ENCODE data around the gene USP17L20.
"Not testable (repeated sequence)": the region's sequence is repeated elsewhere in the genome, so short reads cannot be mapped to it uniquely, and the experiment has no call there.

USP17L20 gene, protein sequence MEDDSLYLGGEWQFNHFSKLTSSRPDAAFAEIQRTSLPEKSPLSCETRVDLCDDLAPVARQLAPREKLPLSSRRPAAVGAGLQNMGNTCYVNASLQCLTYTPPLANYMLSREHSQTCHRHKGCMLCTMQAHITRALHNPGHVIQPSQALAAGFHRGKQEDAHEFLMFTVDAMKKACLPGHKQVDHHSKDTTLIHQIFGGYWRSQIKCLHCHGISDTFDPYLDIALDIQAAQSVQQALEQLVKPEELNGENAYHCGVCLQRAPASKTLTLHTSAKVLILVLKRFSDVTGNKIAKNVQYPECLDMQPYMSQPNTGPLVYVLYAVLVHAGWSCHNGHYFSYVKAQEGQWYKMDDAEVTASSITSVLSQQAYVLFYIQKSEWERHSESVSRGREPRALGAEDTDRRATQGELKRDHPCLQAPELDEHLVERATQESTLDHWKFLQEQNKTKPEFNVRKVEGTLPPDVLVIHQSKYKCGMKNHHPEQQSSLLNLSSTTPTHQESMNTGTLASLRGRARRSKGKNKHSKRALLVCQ

DNA sequence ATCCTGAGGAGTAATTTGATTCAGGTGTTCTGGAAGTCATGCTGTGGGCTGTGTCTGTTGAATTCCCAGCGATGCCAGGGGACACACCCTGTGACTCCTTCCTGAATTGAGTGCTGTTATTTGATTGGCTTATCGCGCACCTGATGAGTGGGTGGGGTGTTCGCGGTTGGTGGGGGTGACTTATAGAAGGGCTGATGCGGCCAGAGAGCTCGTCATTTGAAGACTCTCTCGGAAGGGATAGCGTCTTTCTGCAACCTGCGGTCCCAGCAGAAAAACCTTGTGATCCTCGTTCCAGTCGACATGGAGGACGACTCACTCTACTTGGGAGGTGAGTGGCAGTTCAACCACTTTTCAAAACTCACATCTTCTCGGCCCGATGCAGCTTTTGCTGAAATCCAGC lies at the start of gene USP17L20:
TSS of gene USP17L20 (plus strand) at position 301 of the 400 bp plus-strand sequence. CDS start at position 301, 0 bp downstream.
- DNase-seq = not testable (repeated sequence)

DNA sequence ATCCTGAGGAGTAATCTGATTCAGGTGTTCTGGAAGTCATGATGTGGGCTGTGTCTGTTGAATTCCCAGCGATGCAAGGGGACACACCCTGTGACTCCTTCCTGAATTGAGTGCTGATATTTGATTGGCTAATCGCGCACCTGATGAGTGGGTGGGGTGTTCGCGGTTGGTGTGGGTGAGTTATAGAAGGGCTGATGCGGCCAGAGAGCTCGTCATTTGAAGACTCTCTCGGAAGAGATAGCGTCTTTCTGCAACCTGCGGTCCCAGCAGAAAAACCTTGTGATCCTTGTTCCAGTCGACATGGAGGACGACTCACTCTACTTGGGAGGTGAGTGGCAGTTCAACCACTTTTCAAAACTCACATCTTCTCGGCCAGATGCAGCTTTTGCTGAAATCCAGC lies 47.6 kb upstream of the USP17L20 start, which contains the start of gene USP17L10:
TSS of gene USP17L10 (plus strand) at position 301 of the 400 bp plus-strand sequence. CDS start at position 301, 0 bp downstream.
- DNase-seq = not testable (repeated sequence)

DNA sequence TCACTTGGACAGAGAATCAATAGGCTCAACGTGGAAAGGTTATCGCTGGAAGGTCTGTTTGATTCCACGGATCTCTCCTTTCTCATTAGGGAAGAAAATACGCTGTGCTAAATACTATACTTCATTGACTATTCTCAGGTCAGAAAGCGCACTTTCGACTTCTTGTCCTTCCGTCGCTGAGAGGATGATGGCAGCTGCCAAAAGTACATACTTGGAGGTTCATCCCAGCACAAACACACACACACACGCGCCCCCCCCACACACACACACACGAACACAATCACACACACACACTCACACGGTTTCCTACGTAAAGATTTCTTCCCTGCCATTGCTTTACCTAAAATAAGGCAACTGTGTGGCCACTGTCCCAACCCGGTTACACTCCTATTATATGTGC lies 43.2 kb upstream of the USP17L20 start:
- not testable (repeated sequence) for DNase-seq

DNA sequence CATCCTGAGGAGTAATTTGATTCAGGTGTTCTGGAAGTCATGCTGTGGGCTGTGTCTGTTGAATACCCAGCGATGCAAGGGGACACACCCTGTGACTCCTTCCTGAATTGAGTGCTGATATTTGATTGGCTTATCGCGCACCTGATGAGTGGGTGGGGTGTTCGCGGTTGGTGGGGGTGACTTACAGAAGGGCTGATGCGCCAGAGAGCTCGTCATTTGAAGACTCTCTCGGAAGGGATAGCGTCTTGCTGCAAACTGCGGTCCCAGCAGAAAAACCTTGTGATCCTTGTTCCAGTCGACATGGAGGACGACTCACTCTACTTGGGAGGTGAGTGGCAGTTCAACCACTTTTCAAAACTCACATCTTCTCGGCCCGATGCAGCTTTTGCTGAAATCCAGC lies 42.8 kb upstream of the USP17L20 start, which contains the start of gene USP17L11:
TSS of gene USP17L11 (plus strand) at position 301 of the 400 bp plus-strand sequence. CDS start at position 301, 0 bp downstream.
- not testable (repeated sequence) for DNase-seq

DNA sequence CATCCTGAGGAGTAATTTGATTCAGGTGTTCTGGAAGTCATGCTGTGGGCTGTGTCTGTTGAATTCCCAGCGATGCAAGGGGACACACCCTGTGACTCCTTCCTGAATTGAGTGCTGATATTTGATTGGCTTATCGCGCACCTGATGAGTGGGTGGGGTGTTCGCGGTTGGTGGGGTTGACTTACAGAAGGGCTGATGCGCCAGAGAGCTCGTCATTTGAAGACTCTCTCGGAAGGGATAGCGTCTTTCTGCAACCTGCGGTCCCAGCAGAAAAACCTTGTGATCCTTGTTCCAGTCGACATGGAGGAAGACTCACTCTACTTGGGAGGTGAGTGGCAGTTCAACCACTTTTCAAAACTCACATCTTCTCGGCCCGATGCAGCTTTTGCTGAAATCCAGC lies 38.1 kb upstream of the USP17L20 start, which contains the start of gene USP17L12:
TSS of gene USP17L12 (plus strand) at position 301 of the 400 bp plus-strand sequence. CDS start at position 301, 0 bp downstream.
- not testable (repeated sequence) for DNase-seq

DNA sequence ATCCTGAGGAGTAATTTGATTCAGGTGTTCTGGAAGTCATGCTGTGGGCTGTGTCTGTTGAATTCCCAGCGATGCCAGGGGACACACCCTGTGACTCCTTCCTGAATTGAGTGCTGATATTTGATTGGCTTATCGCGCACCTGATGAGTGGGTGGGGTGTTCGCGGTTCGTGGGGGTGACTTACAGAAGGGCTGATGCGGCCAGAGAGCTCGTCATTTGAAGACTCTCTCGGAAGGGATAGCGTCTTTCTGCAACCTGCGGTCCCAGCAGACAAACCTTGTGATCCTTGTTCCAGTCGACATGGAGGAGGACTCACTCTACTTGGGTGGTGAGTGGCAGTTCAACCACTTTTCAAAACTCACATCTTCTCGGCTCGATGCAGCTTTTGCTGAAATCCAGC lies 33.3 kb upstream of the USP17L20 start, which contains the start of gene USP17L13:
TSS of gene USP17L13 (plus strand) at position 301 of the 400 bp plus-strand sequence. CDS start at position 301, 0 bp downstream.
- not testable (repeated sequence) for DNase-seq

DNA sequence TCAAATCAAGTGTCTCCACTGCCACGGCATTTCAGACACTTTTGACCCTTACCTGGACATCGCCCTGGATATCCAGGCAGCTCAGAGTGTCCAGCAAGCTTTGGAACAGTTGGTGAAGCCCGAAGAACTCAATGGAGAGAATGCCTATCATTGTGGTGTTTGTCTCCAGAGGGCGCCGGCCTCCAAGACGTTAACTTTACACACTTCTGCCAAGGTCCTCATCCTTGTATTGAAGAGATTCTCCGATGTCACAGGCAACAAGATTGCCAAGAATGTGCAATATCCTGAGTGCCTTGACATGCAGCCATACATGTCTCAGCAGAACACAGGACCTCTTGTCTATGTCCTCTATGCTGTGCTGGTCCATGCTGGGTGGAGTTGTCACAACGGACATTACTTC lies 27.7 kb upstream of the USP17L20 start:
- DNase-seq = not testable (repeated sequence)

DNA sequence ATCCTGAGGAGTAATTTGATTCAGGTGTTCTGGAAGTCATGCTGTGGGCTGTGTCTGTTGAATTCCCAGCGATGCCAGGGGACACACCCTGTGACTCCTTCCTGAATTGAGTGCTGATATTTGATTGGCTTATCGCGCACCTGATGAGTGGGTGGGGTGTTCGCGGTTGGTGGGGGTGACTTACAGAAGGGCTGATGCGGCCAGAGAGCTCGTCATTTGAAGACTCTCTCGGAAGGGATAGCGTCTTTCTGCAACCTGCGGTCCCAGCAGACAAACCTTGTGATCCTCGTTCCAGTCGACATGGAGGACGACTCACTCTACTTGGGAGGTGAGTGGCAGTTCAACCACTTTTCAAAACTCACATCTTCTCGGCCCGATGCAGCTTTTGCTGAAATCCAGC lies 23.8 kb upstream of the USP17L20 start, which contains the start of gene USP17L15:
TSS of gene USP17L15 (plus strand) at position 301 of the 400 bp plus-strand sequence. CDS start at position 301, 0 bp downstream.
- not testable (repeated sequence) for DNase-seq

DNA sequence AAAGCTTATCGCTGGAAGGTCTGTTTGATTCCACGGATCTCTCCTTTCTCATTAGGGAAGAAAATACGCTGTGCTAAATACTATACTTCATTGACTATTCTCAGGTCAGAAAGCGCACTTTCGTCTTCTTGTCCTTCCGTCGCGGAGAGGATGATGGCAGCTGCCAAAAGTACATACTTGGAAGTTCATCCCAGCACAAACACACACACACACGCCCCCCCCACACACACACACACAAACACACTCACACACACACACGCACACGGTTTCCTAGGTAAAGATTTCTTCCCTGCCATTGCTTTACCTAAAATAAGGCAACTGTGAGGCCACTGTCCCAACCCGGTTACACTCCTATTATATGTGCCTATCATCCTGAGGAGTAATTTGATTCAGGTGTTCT lies 19.5 kb upstream of the USP17L20 start:
- DNase-seq = not testable (repeated sequence)

DNA sequence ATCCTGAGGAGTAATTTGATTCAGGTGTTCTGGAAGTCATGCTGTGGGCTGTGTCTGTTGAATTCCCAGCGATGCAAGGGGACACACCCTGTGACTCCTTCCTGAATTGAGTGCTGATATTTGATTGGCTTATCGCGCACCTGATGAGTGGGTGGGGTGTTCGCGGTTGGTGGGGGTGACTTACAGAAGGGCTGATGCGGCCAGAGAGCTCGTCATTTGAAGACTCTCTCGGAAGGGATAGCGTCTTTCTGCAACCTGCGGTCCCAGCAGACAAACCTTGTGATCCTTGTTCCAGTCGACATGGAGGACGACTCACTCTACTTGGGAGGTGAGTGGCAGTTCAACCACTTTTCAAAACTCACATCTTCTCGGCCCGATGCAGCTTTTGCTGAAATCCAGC lies 14.3 kb upstream of the USP17L20 start, which contains the start of gene USP17L17:
TSS of gene USP17L17 (plus strand) at position 301 of the 400 bp plus-strand sequence. CDS start at position 301, 0 bp downstream.
- DNase-seq = not testable (repeated sequence)

DNA sequence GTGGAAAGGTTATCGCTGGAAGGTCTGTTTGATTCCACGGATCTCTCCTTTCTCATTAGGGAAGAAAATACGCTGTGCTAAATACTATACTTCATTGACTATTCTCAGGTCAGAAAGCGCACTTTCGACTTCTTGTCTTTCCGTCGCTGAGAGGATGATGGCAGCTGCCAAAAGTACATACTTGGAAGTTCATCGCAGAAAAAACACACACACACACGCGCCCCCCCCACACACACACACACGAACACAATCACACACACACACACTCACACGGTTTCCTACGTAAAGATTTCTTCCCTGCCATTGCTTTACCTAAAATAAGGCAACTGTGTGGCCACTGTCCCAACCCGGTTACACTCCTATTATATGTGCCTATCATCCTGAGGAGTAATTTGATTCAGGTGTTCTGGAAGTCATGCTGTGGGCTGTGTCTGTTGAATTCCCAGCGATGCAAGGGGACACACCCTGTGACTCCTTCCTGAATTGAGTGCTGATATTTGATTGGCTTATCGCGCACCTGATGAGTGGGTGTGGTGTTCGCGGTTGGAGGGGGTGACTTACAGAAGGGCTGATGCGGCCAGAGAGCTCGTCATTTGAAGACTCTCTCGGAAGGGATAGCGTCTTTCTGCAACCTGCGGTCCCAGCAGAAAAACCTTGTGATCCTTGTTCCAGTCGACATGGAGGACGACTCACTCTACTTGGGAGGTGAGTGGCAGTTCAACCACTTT lies 9.8 kb upstream of the USP17L20 start, which contains the start of gene USP17L18:
TSS of gene USP17L18 (plus strand) at position 678 of the 728 bp plus-strand sequence. CDS start at position 678, 0 bp downstream.
- DNase-seq = not testable (repeated sequence)

DNA sequence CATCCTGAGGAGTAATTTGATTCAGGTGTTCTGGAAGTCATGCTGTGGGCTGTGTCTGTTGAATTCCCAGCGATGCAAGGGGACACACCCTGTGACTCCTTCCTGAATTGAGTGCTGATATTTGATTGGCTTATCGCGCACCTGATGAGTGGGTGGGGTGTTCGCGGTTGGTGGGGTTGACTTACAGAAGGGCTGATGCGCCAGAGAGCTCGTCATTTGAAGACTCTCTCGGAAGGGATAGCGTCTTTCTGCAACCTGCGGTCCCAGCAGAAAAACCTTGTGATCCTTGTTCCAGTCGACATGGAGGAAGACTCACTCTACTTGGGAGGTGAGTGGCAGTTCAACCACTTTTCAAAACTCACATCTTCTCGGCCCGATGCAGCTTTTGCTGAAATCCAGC lies 4.8 kb upstream of the USP17L20 start, which contains the start of gene USP17L19:
TSS of gene USP17L19 (plus strand) at position 301 of the 400 bp plus-strand sequence. CDS start at position 301, 0 bp downstream.
- DNase-seq = not testable (repeated sequence)

DNA sequence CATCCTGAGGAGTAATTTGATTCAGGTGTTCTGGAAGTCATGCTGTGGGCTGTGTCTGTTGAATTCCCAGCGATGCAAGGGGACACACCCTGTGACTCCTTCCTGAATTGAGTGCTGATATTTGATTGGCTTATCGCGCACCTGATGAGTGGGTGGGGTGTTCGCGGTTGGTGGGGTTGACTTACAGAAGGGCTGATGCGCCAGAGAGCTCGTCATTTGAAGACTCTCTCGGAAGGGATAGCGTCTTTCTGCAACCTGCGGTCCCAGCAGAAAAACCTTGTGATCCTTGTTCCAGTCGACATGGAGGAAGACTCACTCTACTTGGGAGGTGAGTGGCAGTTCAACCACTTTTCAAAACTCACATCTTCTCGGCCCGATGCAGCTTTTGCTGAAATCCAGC lies 4.6 kb downstream of the USP17L20 start, which contains the start of gene USP17L21:
TSS of gene USP17L21 (plus strand) at position 301 of the 400 bp plus-strand sequence. CDS start at position 301, 0 bp downstream.
- DNase-seq = not testable (repeated sequence)

DNA sequence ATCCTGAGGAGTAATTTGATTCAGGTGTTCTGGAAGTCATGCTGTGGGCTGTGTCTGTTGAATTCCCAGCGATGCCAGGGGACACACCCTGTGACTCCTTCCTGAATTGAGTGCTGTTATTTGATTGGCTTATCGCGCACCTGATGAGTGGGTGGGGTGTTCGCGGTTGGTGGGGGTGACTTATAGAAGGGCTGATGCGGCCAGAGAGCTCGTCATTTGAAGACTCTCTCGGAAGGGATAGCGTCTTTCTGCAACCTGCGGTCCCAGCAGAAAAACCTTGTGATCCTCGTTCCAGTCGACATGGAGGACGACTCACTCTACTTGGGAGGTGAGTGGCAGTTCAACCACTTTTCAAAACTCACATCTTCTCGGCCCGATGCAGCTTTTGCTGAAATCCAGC lies 9.4 kb downstream of the USP17L20 start, which contains the start of gene USP17L22:
TSS of gene USP17L22 (plus strand) at position 301 of the 400 bp plus-strand sequence. CDS start at position 301, 0 bp downstream.
- not testable (repeated sequence) for DNase-seq

DNA sequence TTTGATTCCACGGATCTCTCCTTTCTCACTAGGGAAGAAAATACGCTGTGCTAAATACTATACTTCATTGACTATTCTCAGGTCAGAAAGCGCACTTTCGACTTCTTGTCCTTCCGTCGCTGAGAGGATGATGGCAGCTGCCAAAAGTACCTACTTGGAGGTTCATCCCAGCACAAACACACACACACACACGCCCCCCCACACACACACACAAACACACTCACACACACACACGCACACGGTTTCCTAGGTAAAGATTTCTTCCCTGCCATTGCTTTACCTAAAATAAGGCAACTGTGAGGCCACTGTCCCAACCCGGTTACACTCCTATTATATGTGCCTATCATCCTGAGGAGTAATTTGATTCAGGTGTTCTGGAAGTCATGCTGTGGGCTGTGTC lies 13.8 kb downstream of the USP17L20 start:
- DNase-seq = not testable (repeated sequence)

Data from islet precursor cell (in vitro differentiated cells).